Ovary (tissue), 9 donors: ENCODE data around the gene MYLIP. TPM values are rescaled to one million over a fixed set of nuclear protein-coding genes. Genes with fewer than 3 reads are reported as not detected.

Source experiments
- DNase-seq, 5 donors: peaks; one replicate each; pipeline ENCODE4 v3.0.0-alpha.2; 2019 to 2020
- H3K27ac ChIP-seq, 2 donors: fragments of 200-600 bp; one replicate each; pipeline versions ENCODE4 v1.5.1 to v1.8.0; 2019 to 2022
- H3K27me3 ChIP-seq: fragments of 200-600 bp; one replicate; pipeline ENCODE4 v1.8.0; 2022
- H3K36me3 ChIP-seq: fragments of 200-600 bp; sonication (generic); one replicate; pipeline ENCODE4 v1.5.1; 2019
- H3K4me1 ChIP-seq: one replicate; pipeline ENCODE4 v1.8.1; 2013; ENCODE audit warnings: mild to moderate bottlenecking, moderate library complexity; ENCODE audit not compliant: insufficient read depth
- H3K4me3 ChIP-seq: fragments of 200-600 bp; sonication (generic); one replicate; pipeline ENCODE4 v1.5.1; 2017
- H3K9me3 ChIP-seq, 2 donors: fragments of 200-600 bp in 1 of 2; sonication (generic) in 1 of 2; one replicate each; pipeline versions ENCODE4 v1.5.1 to v1.8.1; 2013 to 2019; ENCODE audit warnings: mild to moderate bottlenecking in 1 of 2, moderate library complexity in 1 of 2
- CTCF ChIP-seq, 3 donors: fragments of 450-650 bp in 2 of 3; fragments of 200-600 bp in 1 of 3; IDR thresholded peaks; one replicate each; pipeline versions ENCODE4 v1.5.1 to v1.8.0; 2016 to 2022; ENCODE audit warnings: antibody characterized with exemption in 3 of 3, mild to moderate bottlenecking in 1 of 3
- EP300 ChIP-seq: sonication (generic); formaldehyde crosslinking; IDR thresholded peaks from one replicate; pipeline ENCODE4 v1.6.1; 2017; ENCODE audit warnings: antibody characterized with exemption
- POLR2A ChIP-seq: fragments of 450-650 bp; IDR thresholded peaks from one replicate; pipeline ENCODE4 v1.6.1; 2017; ENCODE audit warnings: antibody characterized with exemption, mild to moderate bottlenecking, moderate library complexity
- WGBS, 3 donors: extraction: QIAGEN DNeasy Blood & Tissue Kit in 1 of 3; methylation state at CpG; one replicate each; pipeline versions ENCODE4 v1.1.5 to v1.1.7; 2013 to 2017; 5-methylcytosine and 5-hydroxymethylcytosine counted together
- intact Hi-C, 4 donors: fragments of 100-400 bp; cut with DNase I; formaldehyde crosslinking; loops; one replicate each; pipeline versions ENCODE4 v1.11.0 to v1.15.1; 2022 to 2023
- polyA plus RNA-seq, 2 donors: library from polyadenylated mRNA; stranded (reverse); fragments of 200-250 nt in 1 of 2; fragments of 350-450 nt in 1 of 2; fragmentation: Illumina TruSeq in 1 of 2; extraction: RNeasy Lipid Tissue Mini Kit (QIAGEN cat#74804) in 1 of 2; gene quantifications; one replicate each; pipeline ENCODE4 v1.2.3, GENCODE V29; 2013 to 2014
- total RNA-seq, 7 donors: library from RNA; depleted of rRNA in 2 of 7; stranded (reverse); fragments of >200 nt in 2 of 7; fragmentation: NEBNext Ultra II Directional in 3 of 7; extraction: Animal tissue kit (Norgen Biotek cat#: 25700) in 3 of 7; gene quantifications; one replicate each; pipeline versions ENCODE4 v1.1.0 to v1.2.4, GENCODE V29; 2016 to 2023
- donor health status: DM: no; HTN: no; CAD: no; lungs with moderate emphysema.
- donor health status: DM: no; HTN: no; CAD: no.
- donor health status: Bipolar disorder and iron deficiency.
- donor health status: DM: yes; HTN: yes; CAD: no.
- donor health status: DM: no; HTN: no; CAD: no.
- donor health status: DM: yes; HTN: yes; CAD: no.

Gene MYLIP
- total and polyA plus RNA-seq, 9 donors = 11.0 to 45.4 (median 37.7) TPM

GRCh38 chr6:16126056-16126455 is 2.8 kb upstream of the MYLIP start:
- intact Hi-C loops = loop anchor here in 2 of 4 donors (5.0 to 10.0 kb wide), 2 partner anchors 431 to 434 kb away; no protein-coding TSS in a partner anchor
- no peaks in the 10 kb centered on the region for H3K27me3 ChIP-seq

DNA sequence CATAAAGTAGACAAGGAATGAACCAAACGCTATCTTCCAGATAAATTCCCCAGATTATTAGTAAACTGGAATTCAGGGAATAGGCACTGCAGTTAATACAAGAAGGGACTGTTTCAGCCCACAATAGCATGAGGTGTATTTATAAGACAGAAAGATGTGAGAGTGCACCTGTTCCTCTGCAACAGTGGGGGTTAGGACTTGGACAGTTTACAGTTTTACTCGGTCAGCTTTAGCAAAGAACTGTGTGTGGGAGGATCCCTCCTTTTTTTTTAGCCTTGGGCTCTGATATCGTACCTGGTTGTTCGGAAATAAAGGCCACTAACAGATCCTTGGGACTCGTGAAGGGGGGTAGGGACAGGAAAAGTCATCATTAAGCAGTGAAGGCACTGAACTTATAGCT is 2.0 kb upstream of the MYLIP start:
- WGBS, 3 donors = 44 to 70% (median 58%) methylated on average over 5 of the region's 5 CpGs
- H3K36me3 ChIP-seq = no peaks in the 10 kb centered on the region
- no peak for TF ChIP-seq POLR2A
- no peaks in the 10 kb centered on the region for H3K9me3 ChIP-seq
- no peak overlapping the region for H3K4me3 ChIP-seq
- no peak overlapping the region for H3K27ac ChIP-seq
- H3K4me1 ChIP-seq = peaks cover 3% of the 10 kb centered on the region
- intact Hi-C loops = loop anchor here in 2 of 4 donors (5.0 to 10.0 kb wide), 2 partner anchors 432 to 435 kb away; no protein-coding TSS in a partner anchor
- H3K27me3 ChIP-seq = no peaks in the 10 kb centered on the region
- no peak for DNase-seq

More at GRCh38 chr6:16126056-16126455, 2.8 kb upstream of the MYLIP start:
- H3K4me3 ChIP-seq = no peak overlapping the region
- H3K36me3 ChIP-seq = no peaks in the 10 kb centered on the region
- WGBS, 3 donors = 77 to 86% (median 81%) methylated on average over 3 of the region's 3 CpGs
- no peaks in the 10 kb centered on the region for H3K9me3 ChIP-seq
- DNase-seq = no peak
- TF ChIP-seq CTCF (IDR thresholded peaks at IDR 0.05) = no peak
- no peak for TF ChIP-seq EP300
- no peak for TF ChIP-seq POLR2A
- H3K4me1 ChIP-seq = peaks cover 3% of the 10 kb centered on the region
- H3K27ac ChIP-seq = no peak overlapping the region

DNA sequence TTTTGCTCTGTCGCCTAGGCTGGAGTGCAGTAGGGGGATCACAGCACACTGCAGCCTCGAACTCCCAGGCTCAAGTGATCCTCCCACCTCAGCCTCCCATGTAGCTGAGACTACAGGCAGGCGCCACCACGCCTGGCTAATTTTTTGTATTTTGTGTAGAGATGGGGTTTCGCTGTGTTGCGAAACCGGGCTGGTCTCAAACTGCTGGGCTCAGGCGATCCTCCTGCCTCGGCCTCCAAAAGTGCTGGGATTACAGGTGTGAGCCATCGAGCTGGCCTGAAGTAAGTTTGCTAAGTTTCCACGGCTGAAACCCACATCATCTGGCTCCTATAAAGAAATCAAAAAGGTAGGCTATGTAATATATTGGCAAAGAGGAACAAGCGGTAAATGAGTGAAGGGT is 1.4 kb upstream of the MYLIP start:
- H3K36me3 ChIP-seq = no peaks in the 10 kb centered on the region
- no peak overlapping the region for H3K4me3 ChIP-seq
- TF ChIP-seq EP300 = no peak
- TF ChIP-seq CTCF (IDR thresholded peaks at IDR 0.05) = no peak
- TF ChIP-seq POLR2A = no peak
- 92 to 94% (median 93%) methylated on average over 12 of the region's 12 CpGs for WGBS, 3 donors
- no peaks in the 10 kb centered on the region for H3K27me3 ChIP-seq
- no peak overlapping the region for H3K27ac ChIP-seq
- no peak for DNase-seq
- intact Hi-C loops = loop anchor here in 2 of 4 donors (5.0 to 10.0 kb wide), 2 partner anchors 433 to 435 kb away; no protein-coding TSS in a partner anchor
- no peaks in the 10 kb centered on the region for H3K9me3 ChIP-seq
- H3K4me1 ChIP-seq = peaks cover 3% of the 10 kb centered on the region

GRCh38 chr6:16129623-16130401 is 926 bp downstream of the MYLIP start:
- no peak for TF ChIP-seq EP300
- peak in 3 of 5 donors; percentile 35 to 62 (median 41) for DNase-seq
- H3K27me3 ChIP-seq = no peaks in the 10 kb centered on the region
- H3K9me3 ChIP-seq = no peaks in the 10 kb centered on the region
- no peaks in the 10 kb centered on the region for H3K36me3 ChIP-seq
- WGBS, 3 donors = 0 to 2% (median 1%) methylated on average over 32 to 36 of the region's 36 CpGs
- H3K4me3 ChIP-seq = peak overlapping the region; percentile 96
- intact Hi-C loops = loop anchor here in 2 of 4 donors (5.0 to 10.0 kb wide), 3 partner anchors 85 to 438 kb away; no protein-coding TSS in a partner anchor
- H3K27ac ChIP-seq = peak overlapping the region; percentile 70 to 96
- H3K4me1 ChIP-seq = peaks cover 4% of the 10 kb centered on the region

DNA sequence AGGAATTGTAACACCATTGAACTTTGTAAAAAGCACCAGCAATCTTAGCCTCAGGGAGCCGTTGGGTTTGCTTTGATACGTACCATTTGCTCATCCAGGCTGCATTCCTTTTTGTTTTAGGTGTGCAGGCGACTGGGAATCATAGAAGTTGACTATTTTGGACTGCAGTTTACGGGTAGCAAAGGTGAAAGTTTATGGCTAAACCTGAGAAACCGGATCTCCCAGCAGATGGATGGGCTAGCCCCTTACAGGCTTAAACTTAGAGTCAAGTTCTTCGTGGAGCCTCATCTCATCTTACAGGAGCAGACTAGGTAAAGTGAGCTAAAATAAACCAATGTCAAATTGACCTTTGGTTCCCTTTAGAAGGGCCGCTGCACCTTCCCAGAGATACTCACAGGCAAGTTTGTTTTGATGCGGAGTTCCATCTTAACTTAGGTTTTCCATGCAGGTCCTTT is 1.6 kb downstream of the MYLIP start:
- TF ChIP-seq EP300 (no peak), CTCF (IDR thresholded peaks at IDR 0.05) (no peak), POLR2A (no peak)
- WGBS, 3 donors = 7 to 16% (median 12%) methylated on average over 8 of the region's 8 CpGs
- intact Hi-C loops = loop anchor here in 1 of 4 donors (10.0 kb wide), 1 partner anchor 84 kb away; no protein-coding TSS in a partner anchor
- H3K9me3 ChIP-seq = no peaks in the 10 kb centered on the region
- H3K27me3 ChIP-seq = no peaks in the 10 kb centered on the region
- H3K36me3 ChIP-seq = no peaks in the 10 kb centered on the region
- DNase-seq = no peak
- H3K4me3 ChIP-seq = peak overlapping the region; percentile 96
- peaks cover 5% of the 10 kb centered on the region for H3K4me1 ChIP-seq
- peak overlapping the region in 1 of 2 donors; percentile 96 for H3K27ac ChIP-seq
